Upper lobe of left lung (tissue), 6 donors: ENCODE results near the gene MCF2L. TPM values are rescaled to one million over a fixed set of nuclear protein-coding genes. Genes with fewer than 3 reads are reported as not detected.

Source experiments
- ATAC-seq, 2 donors: fragments of 200-7000 bp; cut with Tn5 transposase; one replicate each; pipeline ENCODE4 v1.9.1; 2022; ENCODE audit warnings: mild to moderate bottlenecking in 2 of 2, moderate library complexity in 2 of 2; ENCODE audit not compliant: low FRiP score in 2 of 2
- DNase-seq, 2 donors: peaks; one replicate each; pipeline ENCODE4 v3.0.0-alpha.2; 2019 to 2020
- H3K27ac ChIP-seq, 4 donors: fragments of 200-600 bp; sonication (generic); one replicate each; pipeline ENCODE4 v1.5.1; 2016 to 2019
- H3K27me3 ChIP-seq, 4 donors: fragments of 200-600 bp; sonication (generic); one replicate each; pipeline ENCODE4 v1.5.1; 2017 to 2019
- H3K36me3 ChIP-seq, 4 donors: fragments of 200-600 bp; sonication (generic); one replicate each; pipeline ENCODE4 v1.5.1; 2016 to 2019
- H3K4me1 ChIP-seq, 4 donors: fragments of 200-600 bp; sonication (generic); one replicate each; pipeline ENCODE4 v1.5.1; 2018 to 2019
- H3K4me3 ChIP-seq, 4 donors: fragments of 200-600 bp; sonication (generic); one replicate each; pipeline ENCODE4 v1.5.1; 2017 to 2019; ENCODE audit warnings: mild to moderate bottlenecking in 2 of 4, moderate library complexity in 1 of 4
- H3K9me3 ChIP-seq, 4 donors: fragments of 200-600 bp; sonication (generic); one replicate each; pipeline ENCODE4 v1.5.1; 2018 to 2019
- EP300 ChIP-seq, 4 donors: sonication (generic); formaldehyde crosslinking; IDR thresholded peaks; one replicate each; pipeline ENCODE4 v1.5.1; 2017; ENCODE audit warnings: antibody characterized with exemption in 4 of 4, control low read depth in 2 of 4
- POLR2A ChIP-seq, 4 donors: fragments of 450-650 bp; IDR thresholded peaks; one replicate each; pipeline ENCODE4 v1.5.1; 2016 to 2017; ENCODE audit warnings: antibody characterized with exemption in 4 of 4, mild to moderate bottlenecking in 2 of 4
- POLR2AphosphoS5 ChIP-seq, 2 donors: sonication (generic); formaldehyde crosslinking; IDR thresholded peaks; one replicate each; pipeline ENCODE4 v1.5.1; 2017; ENCODE audit warnings: antibody characterized with exemption in 2 of 2
- WGBS, 2 donors: methylation state at CpG; one replicate each; pipeline ENCODE4 v1.1.5; 2017 to 2018; 5-methylcytosine and 5-hydroxymethylcytosine counted together
- total RNA-seq, 6 donors: library from RNA; depleted of rRNA in 4 of 6; stranded (reverse); fragments of >200 nt in 4 of 6; gene quantifications; one replicate each; pipeline versions ENCODE4 v1.1.0 to v1.2.1, GENCODE V29; 2016 to 2021
- TF ChIP-seq, protein P1 (sequence below), 6 experiments: fragments of 450-650 bp in 4 of 6; fragments of 200-600 bp in 2 of 6; sonication (generic) in 2 of 6; IDR thresholded peaks; one replicate each; pipeline ENCODE4 v1.5.1; 2016 to 2019; ENCODE audit warnings: antibody characterized with exemption in 6 of 6
- donor health status: DM: no; HTN: no; CAD: no; lungs with moderate emphysema.
- donor health status: DM: no; HTN: yes; CAD: no; lungs with severe emphysema.

MCF2L gene
- total RNA-seq, 6 donors from 2014 or later = 14.3 to 99.5 (median 53.1) TPM

DNA sequence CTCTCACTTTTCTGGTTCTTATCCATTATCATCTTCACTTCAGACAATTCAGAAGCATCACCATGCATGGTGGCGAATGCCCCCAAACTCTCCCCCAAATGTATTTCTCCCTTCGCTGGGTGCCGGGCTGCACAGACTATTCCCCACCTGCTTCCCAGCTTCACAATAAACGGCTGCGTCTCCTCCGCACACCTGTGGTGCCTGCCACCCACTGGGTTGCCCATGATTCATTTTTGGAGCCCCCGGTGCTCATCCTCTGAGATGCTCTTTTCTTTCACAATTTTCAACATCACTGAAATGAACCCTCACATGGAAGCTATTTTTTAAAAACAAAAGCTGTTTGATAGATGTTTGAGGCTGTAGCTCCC is 150.8 kb downstream of the MCF2L start:
- ATAC-seq = no peak
- Histone ChIP-seq H3K9me3 (no peaks in the 10 kb centered on the region), H3K27ac (no peak overlapping the region), H3K36me3 (no peaks in the 10 kb centered on the region), H3K27me3 (no peaks in the 10 kb centered on the region), H3K4me3 (no peak overlapping the region), H3K4me1 (no peaks in the 10 kb centered on the region)
- WGBS, 2 donors = 81 to 93% methylated on average over 7 of the region's 7 CpGs
- peak in 1 of 2 donors; percentile 2 for DNase-seq
- TF ChIP-seq POLR2A (IDR thresholded peaks at IDR 0.05) = no peak
- TF ChIP-seq POLR2AphosphoS5 (IDR thresholded peaks at IDR 0.05) = no peak
- TF ChIP-seq, protein P1, sequence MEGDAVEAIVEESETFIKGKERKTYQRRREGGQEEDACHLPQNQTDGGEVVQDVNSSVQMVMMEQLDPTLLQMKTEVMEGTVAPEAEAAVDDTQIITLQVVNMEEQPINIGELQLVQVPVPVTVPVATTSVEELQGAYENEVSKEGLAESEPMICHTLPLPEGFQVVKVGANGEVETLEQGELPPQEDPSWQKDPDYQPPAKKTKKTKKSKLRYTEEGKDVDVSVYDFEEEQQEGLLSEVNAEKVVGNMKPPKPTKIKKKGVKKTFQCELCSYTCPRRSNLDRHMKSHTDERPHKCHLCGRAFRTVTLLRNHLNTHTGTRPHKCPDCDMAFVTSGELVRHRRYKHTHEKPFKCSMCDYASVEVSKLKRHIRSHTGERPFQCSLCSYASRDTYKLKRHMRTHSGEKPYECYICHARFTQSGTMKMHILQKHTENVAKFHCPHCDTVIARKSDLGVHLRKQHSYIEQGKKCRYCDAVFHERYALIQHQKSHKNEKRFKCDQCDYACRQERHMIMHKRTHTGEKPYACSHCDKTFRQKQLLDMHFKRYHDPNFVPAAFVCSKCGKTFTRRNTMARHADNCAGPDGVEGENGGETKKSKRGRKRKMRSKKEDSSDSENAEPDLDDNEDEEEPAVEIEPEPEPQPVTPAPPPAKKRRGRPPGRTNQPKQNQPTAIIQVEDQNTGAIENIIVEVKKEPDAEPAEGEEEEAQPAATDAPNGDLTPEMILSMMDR (IDR thresholded peaks at IDR 0.05) = no peak
- TF ChIP-seq EP300 (IDR thresholded peaks at IDR 0.05) = no peak

DNA sequence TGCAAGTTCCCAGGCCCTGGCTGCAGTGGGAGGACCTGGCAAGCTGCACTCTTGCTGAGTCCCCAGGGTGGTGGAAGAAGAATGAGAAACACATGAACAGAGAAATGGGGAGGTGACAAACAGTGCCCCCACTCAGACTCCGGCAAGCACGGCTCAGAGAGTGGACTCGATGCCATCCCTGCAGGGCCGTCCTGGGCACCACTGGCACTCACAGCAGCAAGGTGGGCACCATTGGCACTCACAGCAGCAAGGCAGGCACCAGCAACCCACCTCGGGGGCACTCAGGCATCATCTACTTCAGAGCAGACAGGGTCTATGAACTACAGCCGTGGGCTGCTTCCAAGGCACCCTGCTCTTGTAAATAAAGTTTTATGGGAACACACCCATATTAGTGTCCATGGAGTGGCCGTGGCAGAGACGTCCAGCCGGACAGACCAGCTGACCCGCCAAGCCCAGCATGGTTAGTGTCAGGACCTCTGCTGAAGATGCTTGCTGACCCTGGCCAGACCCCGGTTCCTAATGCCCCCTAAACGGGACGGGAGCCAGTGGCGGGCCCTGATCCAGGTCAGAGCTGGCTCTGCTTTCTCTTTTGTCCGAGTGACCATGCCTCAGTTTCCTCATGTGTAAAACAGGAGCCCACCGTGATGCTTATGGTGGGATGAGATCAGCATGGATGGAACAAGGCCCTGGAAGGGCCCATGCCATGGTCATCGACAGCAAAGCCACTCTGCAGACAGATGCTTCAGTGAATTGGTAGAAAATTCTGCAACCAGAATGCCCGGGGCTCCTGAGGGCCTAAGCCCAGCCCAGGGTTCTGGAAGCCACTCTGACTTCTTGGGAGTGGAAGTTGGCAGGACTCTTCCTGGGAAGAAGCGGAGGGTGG is 151.5 kb downstream of the MCF2L start:
- no peak for TF ChIP-seq POLR2A (IDR thresholded peaks at IDR 0.05)
- H3K27ac ChIP-seq = no peak overlapping the region
- no peak overlapping the region for H3K4me3 ChIP-seq
- no peaks in the 10 kb centered on the region for H3K4me1 ChIP-seq
- H3K36me3 ChIP-seq = no peaks in the 10 kb centered on the region
- ATAC-seq = no peak
- DNase-seq = peak in 1 of 2 donors; percentile 15
- no peaks in the 10 kb centered on the region for H3K9me3 ChIP-seq
- 83 to 85% methylated on average over 8 to 17 of the region's 19 CpGs for WGBS, 2 donors
- H3K27me3 ChIP-seq = no peaks in the 10 kb centered on the region

DNA sequence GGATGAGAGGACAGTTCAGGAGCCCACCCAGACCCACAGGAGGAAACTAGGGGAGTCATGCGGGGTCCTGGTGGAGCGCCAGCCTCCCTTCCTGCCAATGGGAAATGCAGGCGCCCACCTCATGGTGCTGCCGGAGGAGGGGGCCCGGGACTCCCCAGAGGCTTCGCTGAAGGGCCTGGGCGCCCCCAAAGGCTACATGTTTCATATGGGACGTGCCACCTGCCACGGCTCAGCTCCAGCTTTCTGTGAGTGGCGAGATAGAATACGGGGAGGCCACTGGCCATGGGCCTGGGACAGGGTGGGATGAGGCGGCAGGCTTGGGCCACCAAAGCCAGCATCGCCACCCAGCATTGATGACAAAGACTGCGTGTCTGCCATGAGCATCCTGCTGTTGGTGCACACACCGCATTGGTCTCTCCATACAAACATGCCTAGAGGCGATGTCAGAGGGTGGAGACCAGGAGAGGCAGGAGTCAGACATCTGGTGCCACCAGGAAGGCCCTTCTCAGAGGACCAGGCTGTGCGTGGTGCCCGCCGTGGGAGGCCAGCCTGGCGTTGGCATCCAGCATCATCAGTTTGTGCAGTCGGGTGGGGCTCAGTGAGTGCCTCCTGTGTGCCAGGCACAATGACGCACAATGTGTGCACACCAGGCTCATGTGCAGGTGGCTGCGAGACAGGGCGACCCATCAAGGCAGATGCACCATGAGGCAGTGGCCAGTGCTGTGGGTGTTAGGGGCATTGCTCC is 152.3 kb downstream of the MCF2L start:
- Histone ChIP-seq H3K9me3 (no peaks in the 10 kb centered on the region), H3K4me3 (no peak overlapping the region), H3K36me3 (no peaks in the 10 kb centered on the region), H3K27me3 (no peaks in the 10 kb centered on the region), H3K4me1 (no peaks in the 10 kb centered on the region), H3K27ac (peak overlapping the region in 2 of 4 donors; percentile 75 to 79)
- DNase-seq (peak; percentile 17 to 59), ATAC-seq (no peak)
- 91 to 94% methylated on average over 11 to 23 of the region's 24 CpGs for WGBS, 2 donors
- TF ChIP-seq POLR2AphosphoS5 (IDR thresholded peaks at IDR 0.05) (no peak), POLR2A (IDR thresholded peaks at IDR 0.05) (no peak), EP300 (IDR thresholded peaks at IDR 0.05) (no peak)
- TF ChIP-seq, protein P1 (IDR thresholded peaks at IDR 0.05) = no peak

DNA sequence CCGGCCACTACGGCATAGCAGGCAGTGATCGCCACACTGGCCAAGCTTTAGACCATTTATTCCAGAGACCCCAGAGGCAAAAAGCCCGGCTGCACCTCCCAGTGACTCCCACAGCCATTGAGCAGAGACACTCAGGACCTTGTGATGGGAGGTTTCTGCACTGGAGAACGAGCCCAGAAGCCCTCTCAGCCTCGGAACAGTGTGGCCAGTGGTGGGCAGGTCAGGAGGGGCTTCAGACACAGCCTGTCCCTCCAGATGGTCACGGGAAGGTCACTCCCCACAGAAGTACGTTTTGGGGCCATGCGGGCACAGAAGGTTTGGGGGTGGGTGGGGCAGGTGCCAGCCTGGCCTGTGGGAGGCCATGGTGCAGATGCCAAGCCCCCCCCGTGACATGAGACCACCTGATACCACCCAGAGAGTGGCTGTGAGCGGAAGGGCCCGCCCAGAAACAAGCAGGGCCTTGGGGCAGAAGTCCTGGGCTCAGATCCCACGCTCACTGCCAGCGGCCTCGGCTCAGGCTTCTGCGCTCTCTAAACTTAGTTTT is 153.0 kb downstream of the MCF2L start:
- no peaks in the 10 kb centered on the region for H3K27me3 ChIP-seq
- peak overlapping the region; percentile 51 to 79 (median 73) for H3K27ac ChIP-seq
- no peak overlapping the region for H3K4me3 ChIP-seq
- TF ChIP-seq POLR2A (IDR thresholded peaks at IDR 0.05) (no peak), EP300 (IDR thresholded peaks at IDR 0.05) (no peak), POLR2AphosphoS5 (IDR thresholded peaks at IDR 0.05) (no peak)
- TF ChIP-seq, protein P1 (IDR thresholded peaks at IDR 0.05) = no peak
- DNase-seq (peak; percentile 7 to 52), ATAC-seq (peak in 1 of 2 donors; percentile 32)
- no peaks in the 10 kb centered on the region for H3K9me3 ChIP-seq
- H3K4me1 ChIP-seq = no peaks in the 10 kb centered on the region
- 62 to 69% methylated on average over 7 to 16 of the region's 16 CpGs for WGBS, 2 donors
- H3K36me3 ChIP-seq = no peaks in the 10 kb centered on the region
